SK-N-SH treated with all-trans-retinoic acid at 6 μM for 48 hours (cell line): Measurements from ENCODE around the gene BPIFA1.

Source experiments
- ATAC-seq: fragments of 200-7000 bp; cut with Tn5 transposase; 3 replicates; pipeline ENCODE4 v1.9.1; 2020; ENCODE audit warnings: mild to moderate bottlenecking, moderate library complexity
- ARNTL ChIP-seq: fragments of 450-650 bp; formaldehyde crosslinking; IDR thresholded peaks from 2 replicates; pipeline ENCODE4 v1.5.0; 2020; ENCODE audit warnings: low read depth, mild to moderate bottlenecking, moderate library complexity, borderline replicate concordance
- BACH2 ChIP-seq: fragments of 250-450 bp; sonication (Bioruptor Pico); IDR thresholded peaks from 2 replicates; pipeline ENCODE4 v1.9.0; 2021; ENCODE audit warnings: mild to moderate bottlenecking, borderline replicate concordance
- CREB5 ChIP-seq: fragments of 250-450 bp; sonication (Bioruptor Pico); IDR thresholded peaks from 2 replicates; pipeline ENCODE4 v1.5.1; 2020; ENCODE audit warnings: low read depth, mild to moderate bottlenecking, moderate library complexity
- CSDC2 ChIP-seq: fragments of 250-450 bp; sonication (Bioruptor Pico); IDR thresholded peaks from 2 replicates; pipeline ENCODE4 v1.5.0; 2020; ENCODE audit warnings: mild to moderate bottlenecking, moderate library complexity
- CSRNP3 ChIP-seq: fragments of 250-450 bp; sonication (Bioruptor Pico); IDR thresholded peaks from 2 replicates; pipeline ENCODE4 v1.5.1; 2021; ENCODE audit warnings: mild to moderate bottlenecking, moderate library complexity
- ESRRG ChIP-seq: fragments of 250-450 bp; sonication (Bioruptor Pico); IDR thresholded peaks from 2 replicates; pipeline ENCODE4 v1.6.1; 2021; ENCODE audit warnings: mild to moderate bottlenecking
- ISL1 ChIP-seq: fragments of 250-450 bp; sonication (Bioruptor Pico); IDR thresholded peaks from 2 replicates; pipeline ENCODE4 v2.1.2; 2022; ENCODE audit warnings: mild to moderate bottlenecking, moderate library complexity
- OSR1 ChIP-seq: fragments of 250-450 bp; sonication (Bioruptor Pico); IDR thresholded peaks from 2 replicates; pipeline ENCODE4 v1.8.0; 2022; ENCODE audit warnings: moderate library complexity, mild to moderate bottlenecking, inconsistent platforms
- PATZ1 ChIP-seq: fragments of 250-450 bp; sonication (Bioruptor Pico); IDR thresholded peaks from 2 replicates; pipeline ENCODE4 v1.8.0; 2020; ENCODE audit warnings: mild to moderate bottlenecking, moderate library complexity, borderline replicate concordance
- POU6F1 ChIP-seq: fragments of 250-450 bp; sonication (Bioruptor Pico); IDR thresholded peaks from 2 replicates; pipeline ENCODE4 v1.8.0; 2021; ENCODE audit warnings: low read depth, mild to moderate bottlenecking, moderate library complexity, borderline replicate concordance
- PPARA ChIP-seq: fragments of 250-450 bp; sonication (Bioruptor Pico); IDR thresholded peaks from 2 replicates; pipeline ENCODE4 v1.5.0; 2020; ENCODE audit warnings: mild to moderate bottlenecking, borderline replicate concordance
- RARB ChIP-seq: fragments of 250-450 bp; sonication (Bioruptor Pico); IDR thresholded peaks from 2 replicates; pipeline ENCODE4 v1.8.0; 2021; ENCODE audit warnings: mild to moderate bottlenecking, moderate library complexity
- SNAI2 ChIP-seq: fragments of 250-450 bp; sonication (Bioruptor Pico); IDR thresholded peaks from 2 replicates; pipeline ENCODE4 v1.5.0; 2020; ENCODE audit warnings: mild to moderate bottlenecking, moderate library complexity
- TCF4 ChIP-seq: fragments of 250-450 bp; sonication (Bioruptor Pico); IDR thresholded peaks from 2 replicates; pipeline ENCODE4 v1.8.0; 2021; ENCODE audit warnings: mild to moderate bottlenecking, moderate library complexity, borderline replicate concordance
- TOX ChIP-seq: fragments of 250-450 bp; sonication (Bioruptor Pico); IDR thresholded peaks from 2 replicates; pipeline ENCODE4 v1.8.0; 2021; ENCODE audit warnings: mild to moderate bottlenecking, moderate library complexity, borderline replicate concordance
- ZFP3 ChIP-seq: fragments of 250-450 bp; sonication (Bioruptor Pico); IDR thresholded peaks from 2 replicates; pipeline ENCODE4 v1.5.0; 2020; ENCODE audit warnings: mild to moderate bottlenecking, moderate library complexity
- ZFP30 ChIP-seq: fragments of 450-650 bp; formaldehyde crosslinking; IDR thresholded peaks from 2 replicates; pipeline ENCODE4 v1.5.0; 2022; ENCODE audit warnings: mild to moderate bottlenecking, moderate library complexity
- ZNF565 ChIP-seq: fragments of 450-650 bp; formaldehyde crosslinking; conservative IDR thresholded peaks from 2 replicates; pipeline ENCODE4 v1.5.0; 2020; ENCODE audit warnings: low read depth, mild to moderate bottlenecking, moderate library complexity
- ZNF70 ChIP-seq: fragments of 450-650 bp; formaldehyde crosslinking; IDR thresholded peaks from 2 replicates; pipeline ENCODE4 v1.5.0; 2020; ENCODE audit warnings: mild to moderate bottlenecking, moderate library complexity

Gene BPIFA1

GRCh38 chr20:33261465-33261864, 25.7 kb downstream of the BPIFA1 start:
- no peak for ATAC-seq
- TF ChIP-seq ISL1 (CRISPR knock-in tag) (no peak), ZNF565 (CRISPR knock-in tag) (peak; percentile 96)

- TF ChIP-seq TCF4: no peak
- TF ChIP-seq OSR1 (CRISPR knock-in tag): no peak
- no peak for TF ChIP-seq SNAI2 (CRISPR knock-in tag)
- no peak for TF ChIP-seq ZNF565 (CRISPR knock-in tag)
- no peak for TF ChIP-seq ZFP3 (CRISPR knock-in tag)
- TF ChIP-seq BACH2 (CRISPR knock-in tag): no peak
- ATAC-seq: peak; percentile 98
These were observed 26.9 kb downstream of the BPIFA1 start for GRCh38 chr20:33262658-33263065.

GRCh38 chr20:33263784-33264183, 28.0 kb downstream of the BPIFA1 start:
- no peak for TF ChIP-seq PPARA (CRISPR knock-in tag)
- no peak for TF ChIP-seq CSDC2 (CRISPR knock-in tag)
- TF ChIP-seq BACH2 (CRISPR knock-in tag): no peak
- TF ChIP-seq CSRNP3 (CRISPR knock-in tag): no peak
- no peak for TF ChIP-seq PATZ1 (CRISPR knock-in tag)
- no peak for TF ChIP-seq OSR1 (CRISPR knock-in tag)
- no peak for TF ChIP-seq ZFP3 (CRISPR knock-in tag)
- ATAC-seq: no peak

GRCh38 chr20:33267701-33268100, 31.9 kb downstream of the BPIFA1 start:
- ATAC-seq: no peak
- no peak for TF ChIP-seq POU6F1
- TF ChIP-seq ARNTL (CRISPR knock-in tag): no peak
- no peak for TF ChIP-seq BACH2 (CRISPR knock-in tag)
- no peak for TF ChIP-seq ESRRG (CRISPR knock-in tag)
- TF ChIP-seq SNAI2 (CRISPR knock-in tag): no peak
- TF ChIP-seq ZNF565 (CRISPR knock-in tag): no peak
- TF ChIP-seq ISL1 (CRISPR knock-in tag): no peak
- no peak for TF ChIP-seq PATZ1 (CRISPR knock-in tag)
- no peak for TF ChIP-seq TOX
- no peak for TF ChIP-seq ZFP30
- no peak for TF ChIP-seq ZNF70

GRCh38 chr20:33272155-33272873, 36.5 kb downstream of the BPIFA1 start:
- TF ChIP-seq ZFP30 (no peak), PATZ1 (CRISPR knock-in tag) (no peak), CSRNP3 (CRISPR knock-in tag) (no peak), ISL1 (CRISPR knock-in tag) (no peak), ZFP3 (CRISPR knock-in tag) (no peak), ZNF70 (no peak), CREB5 (CRISPR knock-in tag) (no peak), TCF4 (no peak), SNAI2 (CRISPR knock-in tag) (no peak), ARNTL (CRISPR knock-in tag) (no peak), RARB (CRISPR knock-in tag) (no peak)
- no peak for ATAC-seq
